ENCODE measurements around the gene SRRM2.
A peak's percentile ranks its signal among the peaks of the same experiment; 100 is the strongest.

Gene SRRM2

DNA sequence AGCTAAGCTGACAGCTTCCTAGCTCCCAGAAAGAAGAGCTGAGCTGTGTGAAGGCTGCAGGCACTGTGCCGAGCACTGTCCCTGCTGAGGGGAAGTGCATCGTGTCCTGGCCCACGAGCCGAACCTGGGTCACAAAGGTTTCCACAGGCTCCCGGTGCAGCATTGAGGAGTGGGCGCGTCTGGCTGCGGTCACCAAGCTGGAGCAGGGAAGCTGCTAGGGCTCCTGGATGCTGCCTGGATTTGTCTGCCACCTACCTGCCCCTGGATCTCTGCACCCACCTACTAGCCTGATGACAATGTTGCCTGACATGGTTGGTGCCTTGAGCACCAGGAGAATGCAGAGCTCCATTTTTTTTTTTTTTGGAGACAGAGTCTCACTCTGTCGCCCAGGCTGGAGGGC is 6.5 kb upstream of the SRRM2 start:
- TF ChIP-seq, protein P1, sequence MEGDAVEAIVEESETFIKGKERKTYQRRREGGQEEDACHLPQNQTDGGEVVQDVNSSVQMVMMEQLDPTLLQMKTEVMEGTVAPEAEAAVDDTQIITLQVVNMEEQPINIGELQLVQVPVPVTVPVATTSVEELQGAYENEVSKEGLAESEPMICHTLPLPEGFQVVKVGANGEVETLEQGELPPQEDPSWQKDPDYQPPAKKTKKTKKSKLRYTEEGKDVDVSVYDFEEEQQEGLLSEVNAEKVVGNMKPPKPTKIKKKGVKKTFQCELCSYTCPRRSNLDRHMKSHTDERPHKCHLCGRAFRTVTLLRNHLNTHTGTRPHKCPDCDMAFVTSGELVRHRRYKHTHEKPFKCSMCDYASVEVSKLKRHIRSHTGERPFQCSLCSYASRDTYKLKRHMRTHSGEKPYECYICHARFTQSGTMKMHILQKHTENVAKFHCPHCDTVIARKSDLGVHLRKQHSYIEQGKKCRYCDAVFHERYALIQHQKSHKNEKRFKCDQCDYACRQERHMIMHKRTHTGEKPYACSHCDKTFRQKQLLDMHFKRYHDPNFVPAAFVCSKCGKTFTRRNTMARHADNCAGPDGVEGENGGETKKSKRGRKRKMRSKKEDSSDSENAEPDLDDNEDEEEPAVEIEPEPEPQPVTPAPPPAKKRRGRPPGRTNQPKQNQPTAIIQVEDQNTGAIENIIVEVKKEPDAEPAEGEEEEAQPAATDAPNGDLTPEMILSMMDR (IDR thresholded peaks at IDR 0.05; ENCODE audit: low read depth, low read length): no peak
- no peak for DNase-seq (ENCODE audit: low read depth in 2 of 2)
- H3K4me3 ChIP-seq (replicated peaks in 1 of 2; ENCODE audit: low read depth in 2 of 2, low read length in 2 of 2): no peak overlapping the region

DNA sequence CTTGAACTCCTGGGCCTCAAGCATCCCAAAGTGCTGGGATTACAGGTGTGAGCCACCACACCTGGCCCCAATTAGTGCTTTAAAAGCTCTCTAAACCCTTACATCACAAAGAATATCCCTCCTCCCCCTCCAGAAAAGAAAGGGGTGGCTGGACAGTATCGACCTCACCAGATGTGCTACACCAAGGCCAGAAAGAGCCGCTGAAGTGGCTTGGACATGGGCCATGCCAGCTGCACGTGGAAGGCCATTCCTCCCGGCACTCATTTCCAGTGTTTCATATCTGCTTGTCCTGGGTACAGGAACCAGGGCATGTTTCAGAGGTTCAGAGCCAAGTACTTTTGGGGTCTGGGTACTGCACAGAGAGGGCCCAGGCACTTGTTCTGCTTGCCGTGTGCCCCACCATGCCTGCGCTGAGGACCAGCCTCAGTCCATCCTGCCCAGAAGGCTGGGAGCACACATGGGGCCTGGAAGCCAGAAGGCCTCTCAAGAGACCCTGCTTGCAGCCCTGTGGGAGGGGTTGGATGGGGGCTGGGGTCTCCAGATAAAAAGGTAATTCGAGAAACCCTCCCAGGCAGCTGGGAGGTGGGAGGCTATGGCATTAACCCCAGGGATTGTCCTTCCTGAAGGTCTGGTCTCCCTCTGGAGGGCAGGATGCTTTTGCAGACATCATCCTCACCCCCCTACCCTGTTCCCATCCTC is 3.5 kb upstream of the SRRM2 start:
- TF ChIP-seq, protein P1 (IDR thresholded peaks at IDR 0.05; ENCODE audit: low read depth, low read length): no peak
- DNase-seq (ENCODE audit: low read depth in 2 of 2): no peak
- H3K4me3 ChIP-seq (replicated peaks in 1 of 2; ENCODE audit: low read depth in 2 of 2, low read length in 2 of 2): no peak overlapping the region

DNA sequence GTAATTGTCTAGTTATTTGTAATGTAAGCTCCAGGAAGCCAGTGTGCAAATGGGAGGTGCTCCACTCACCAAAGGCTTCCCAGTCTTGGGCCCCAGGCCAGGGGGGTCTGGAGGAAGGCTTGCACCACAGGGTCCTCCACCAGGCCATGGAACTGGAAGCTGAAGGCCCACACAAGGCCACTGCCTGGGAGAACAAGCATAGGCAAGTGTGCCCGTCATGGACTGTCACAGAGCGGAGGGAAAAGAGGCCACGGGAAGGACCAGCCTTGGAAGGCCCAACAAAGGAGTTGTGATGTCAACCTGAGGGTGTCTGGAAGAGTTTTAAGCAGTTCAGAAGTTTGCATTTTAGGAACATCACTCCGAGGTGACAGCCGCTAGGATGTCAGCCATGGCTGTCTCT is 3.0 kb upstream of the SRRM2 start:
- TF ChIP-seq, protein P1 (IDR thresholded peaks at IDR 0.05; ENCODE audit: low read depth, low read length): no peak
- DNase-seq (ENCODE audit: low read depth in 2 of 2): no peak
- no peak overlapping the region for H3K4me3 ChIP-seq (replicated peaks in 1 of 2; ENCODE audit: low read depth in 2 of 2, low read length in 2 of 2)

DNA sequence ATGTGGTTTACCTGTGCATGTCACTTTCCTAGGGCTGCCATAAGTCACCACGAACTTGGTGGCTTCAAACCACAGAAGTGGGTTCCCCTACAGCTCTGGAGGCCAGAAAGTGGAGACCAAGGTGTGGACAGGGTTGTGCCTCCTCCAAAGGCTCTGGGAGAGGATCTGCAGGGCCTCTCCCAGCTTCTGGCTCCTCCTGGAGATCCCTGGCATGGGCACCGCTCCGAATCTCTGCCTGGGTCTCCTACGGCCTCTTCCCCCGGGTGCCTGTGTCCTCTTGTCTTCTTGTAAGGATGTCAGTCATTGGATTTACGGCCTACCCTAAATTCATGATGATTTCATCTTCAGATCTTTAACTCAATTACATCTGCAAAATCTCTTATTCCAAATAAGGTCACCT is 2.5 kb upstream of the SRRM2 start:
- TF ChIP-seq, protein P1 (IDR thresholded peaks at IDR 0.05; ENCODE audit: low read depth, low read length): no peak
- no peak overlapping the region for H3K4me3 ChIP-seq (replicated peaks in 1 of 2; ENCODE audit: low read depth in 2 of 2, low read length in 2 of 2)
- DNase-seq (ENCODE audit: low read depth in 2 of 2): no peak

DNA sequence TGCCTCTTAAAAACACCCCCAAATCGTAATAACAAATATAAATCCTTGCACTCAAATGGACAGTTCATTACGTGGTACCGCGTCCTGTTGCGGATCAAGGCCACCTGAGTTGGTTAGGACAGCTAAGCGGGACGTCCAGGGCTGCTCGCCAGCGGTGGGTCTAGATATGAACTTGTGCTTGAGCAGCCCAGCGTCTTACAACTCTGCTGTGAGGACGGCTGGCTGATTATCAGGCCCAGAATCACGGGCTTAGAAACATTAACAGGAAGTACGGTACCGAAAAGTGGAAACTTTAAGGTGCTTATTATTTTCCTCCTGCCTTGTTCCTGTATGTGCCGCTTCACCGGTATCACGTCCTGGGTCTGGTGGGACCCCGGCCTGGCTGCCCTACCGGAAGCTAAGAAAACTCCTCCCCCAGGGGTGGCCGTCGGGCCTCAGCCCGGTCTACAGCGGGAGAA is 832 bp upstream of the SRRM2 start:
- TF ChIP-seq, protein P1 (IDR thresholded peaks at IDR 0.05; ENCODE audit: low read depth, low read length): no peak
- no peak for DNase-seq (ENCODE audit: low read depth in 2 of 2)
- peak overlapping the region; percentile 61 for H3K4me3 ChIP-seq (replicated peaks in 1 of 2; ENCODE audit: low read depth in 2 of 2, low read length in 2 of 2)

DNA sequence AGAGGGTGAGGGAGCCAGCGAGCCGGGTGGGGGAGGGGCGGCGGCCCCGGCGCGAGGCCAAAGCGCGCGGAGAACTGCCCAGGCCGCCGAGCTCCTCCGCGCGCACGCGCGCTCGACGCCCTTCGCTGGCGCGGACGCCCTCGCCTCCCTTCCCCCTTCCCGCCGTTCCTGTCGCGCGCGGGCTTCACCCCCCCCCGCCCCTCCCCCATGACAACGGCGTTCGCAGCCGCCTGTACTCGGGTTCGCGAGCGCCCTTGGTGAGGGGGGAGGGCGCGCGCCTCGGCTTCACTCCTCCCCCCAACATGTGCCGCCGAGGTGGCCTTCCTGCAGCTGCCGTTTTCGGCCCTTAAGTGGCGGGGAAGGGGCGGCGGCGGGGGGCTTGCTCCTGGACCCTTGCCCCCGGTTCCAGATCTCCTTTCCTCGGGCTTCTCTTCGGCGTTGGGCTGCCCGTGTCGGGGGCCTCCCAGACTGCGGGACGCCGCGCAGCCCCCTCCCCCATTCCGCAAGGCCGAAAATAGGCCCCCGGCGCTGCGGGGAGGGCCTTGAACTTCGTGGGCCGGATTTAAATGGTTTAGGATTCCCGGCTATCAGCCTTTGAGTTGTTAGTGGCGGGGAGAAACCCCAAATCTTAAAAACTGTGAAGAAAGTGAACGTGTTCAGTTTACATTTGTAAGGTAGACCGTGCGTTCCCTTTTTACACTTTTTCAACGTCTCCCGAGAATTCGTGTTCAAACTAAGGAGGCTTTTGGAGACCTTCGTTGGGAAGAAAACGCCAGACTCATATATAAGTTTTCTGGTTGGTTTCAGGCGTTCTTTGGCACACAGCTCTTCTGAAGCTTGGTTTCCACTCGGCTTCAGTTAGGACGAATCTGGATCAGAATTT is 653 bp downstream of the SRRM2 start:
- peak; percentile 80 to 86 for DNase-seq (ENCODE audit: low read depth in 2 of 2)
- TF ChIP-seq, protein P1 (IDR thresholded peaks at IDR 0.05; ENCODE audit: low read depth, low read length): no peak
- peak overlapping the region; percentile 61 to 92 for H3K4me3 ChIP-seq (replicated peaks in 1 of 2; ENCODE audit: low read depth in 2 of 2, low read length in 2 of 2)
